AG08396 (cell line): ENCODE measurements around the gene UCN2.
"Not testable (repeated sequence)": the region's sequence is repeated elsewhere in the genome, so short reads cannot be mapped to it uniquely, and the experiment has no call there.

Experiments
- DNase-seq: peaks from one replicate; pipeline ENCODE4 v3.0.0; 2012; ENCODE audit warnings: low spot score, mixed read lengths

The UCN2 gene

DNA sequence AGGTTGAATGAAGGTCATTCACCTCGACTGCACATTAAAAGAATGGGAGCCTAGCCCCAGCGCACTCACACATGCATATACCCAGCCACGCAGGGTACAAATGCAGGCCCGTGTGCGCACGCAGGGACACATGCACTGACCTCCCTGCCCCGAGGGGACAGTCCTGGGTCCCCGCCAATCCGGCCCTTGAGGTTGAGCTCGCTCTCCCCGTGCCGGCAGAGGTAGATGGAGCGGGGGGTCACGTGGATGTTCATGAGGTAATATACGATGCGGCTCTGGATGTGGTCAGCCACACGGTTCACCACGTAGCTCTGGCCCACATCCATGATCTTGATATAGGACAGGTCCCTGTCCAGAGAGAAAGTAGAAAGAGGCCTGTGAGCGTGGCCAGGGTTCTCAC is 27.5 kb downstream of the UCN2 start:
- DNase-seq: no peak

DNA sequence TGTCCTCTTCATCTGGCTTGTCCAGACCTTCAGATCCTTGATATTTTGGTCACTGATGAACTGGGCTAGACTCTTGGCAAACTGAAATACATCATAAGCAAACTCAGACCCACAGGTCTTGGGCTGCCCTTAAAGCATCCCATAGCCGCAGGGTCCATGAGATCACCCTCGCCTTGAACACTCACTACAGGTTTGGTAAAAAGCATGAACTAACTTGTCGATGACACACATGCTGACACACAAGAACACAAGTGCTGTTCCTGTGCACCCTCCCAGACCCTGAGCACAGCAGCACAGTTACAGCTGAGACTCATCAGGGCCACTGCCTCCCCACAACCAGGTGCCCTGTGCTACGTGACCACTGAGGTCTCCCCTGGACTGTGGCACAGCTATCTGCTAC is 28.0 kb downstream of the UCN2 start:
- no peak for DNase-seq

DNA sequence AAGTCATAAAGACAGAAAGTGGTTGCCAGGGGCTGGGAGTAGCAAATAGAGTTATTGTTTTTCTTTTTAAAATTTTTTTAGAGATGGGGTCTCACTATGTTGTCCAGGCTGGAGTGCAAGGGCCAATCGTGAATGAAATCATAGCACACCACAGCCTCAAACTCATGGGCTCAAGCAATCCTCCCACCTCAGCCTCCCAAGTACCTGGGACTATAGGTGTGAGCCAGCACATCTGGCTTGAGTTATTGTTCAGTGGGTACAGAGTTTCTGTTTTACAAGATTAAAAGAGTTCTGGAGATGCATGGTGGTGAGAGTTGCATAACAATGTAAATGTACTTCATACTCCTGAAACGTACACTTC is 30.6 kb downstream of the UCN2 start:
- no peak for DNase-seq

DNA sequence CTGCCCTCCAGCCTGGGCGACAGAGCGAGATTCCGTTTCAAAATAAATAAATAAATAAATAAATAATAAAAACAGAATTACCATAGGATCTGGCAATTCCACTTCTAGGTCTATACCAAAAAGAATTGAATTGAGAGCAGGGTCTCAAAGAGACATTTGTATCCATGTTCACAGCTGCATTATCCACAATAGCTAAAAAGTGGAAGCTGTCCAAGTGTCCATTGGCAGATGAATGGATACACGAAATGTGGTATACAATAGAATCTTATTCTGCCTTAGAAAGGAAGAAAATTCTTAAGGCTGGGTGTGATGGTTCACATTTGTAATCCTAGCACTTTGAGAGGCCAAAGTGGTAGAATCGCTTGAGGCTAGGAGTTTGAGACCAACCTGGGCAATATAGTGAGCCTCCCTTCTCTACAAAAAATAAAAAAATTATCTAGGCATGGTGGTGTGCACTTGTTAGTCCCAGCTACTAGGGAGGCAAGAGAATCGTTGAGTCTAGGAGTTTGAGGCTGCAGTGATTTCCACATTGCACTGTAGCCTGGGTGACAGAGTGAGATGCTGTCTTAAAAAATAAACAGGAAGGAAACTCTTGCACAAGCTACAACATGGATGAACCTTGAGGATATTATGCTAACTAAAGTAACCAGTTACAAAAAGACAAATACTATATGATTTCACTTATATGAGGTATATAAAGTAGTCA is 31.2 kb downstream of the UCN2 start:
- DNase-seq: no peak

DNA sequence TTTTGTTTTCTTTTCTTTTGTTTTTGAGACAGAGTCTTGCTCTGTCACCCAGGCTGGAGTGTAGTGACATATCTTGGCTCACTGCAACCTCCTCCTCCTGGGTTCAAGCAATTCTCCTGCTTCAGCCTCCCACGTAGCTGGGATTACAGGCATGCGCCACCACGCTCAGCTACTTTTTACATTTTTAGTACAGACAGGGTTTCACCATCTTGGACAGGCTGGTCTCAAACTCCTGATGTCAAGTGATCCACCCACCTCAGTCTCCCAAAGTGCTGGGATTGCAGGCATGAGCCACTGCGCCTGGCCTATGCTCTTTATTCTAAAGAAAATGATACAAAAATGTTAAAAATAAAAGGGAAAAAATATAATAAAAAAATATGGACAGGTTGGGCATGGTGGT is 32.9 kb downstream of the UCN2 start:
- DNase-seq: not testable (repeated sequence)

DNA sequence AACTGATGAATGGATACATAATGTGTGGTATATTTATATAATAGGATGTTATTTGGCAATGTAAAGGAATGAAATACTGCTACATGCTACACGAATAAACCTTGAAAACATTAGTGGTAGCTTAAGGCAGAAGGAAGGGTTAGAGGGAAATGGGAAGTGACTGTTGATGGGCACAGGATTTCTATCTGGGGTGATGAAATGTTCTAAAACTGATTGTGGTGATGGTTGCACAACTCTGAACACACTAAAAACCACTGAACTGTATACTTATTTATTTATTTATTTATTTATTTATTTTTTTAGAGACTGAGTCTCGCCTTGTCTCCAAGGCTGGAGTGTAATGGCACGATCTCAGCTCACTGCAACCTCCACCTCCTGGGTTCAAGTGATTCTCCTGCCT is 34.8 kb downstream of the UCN2 start:
- DNase-seq: no peak

DNA sequence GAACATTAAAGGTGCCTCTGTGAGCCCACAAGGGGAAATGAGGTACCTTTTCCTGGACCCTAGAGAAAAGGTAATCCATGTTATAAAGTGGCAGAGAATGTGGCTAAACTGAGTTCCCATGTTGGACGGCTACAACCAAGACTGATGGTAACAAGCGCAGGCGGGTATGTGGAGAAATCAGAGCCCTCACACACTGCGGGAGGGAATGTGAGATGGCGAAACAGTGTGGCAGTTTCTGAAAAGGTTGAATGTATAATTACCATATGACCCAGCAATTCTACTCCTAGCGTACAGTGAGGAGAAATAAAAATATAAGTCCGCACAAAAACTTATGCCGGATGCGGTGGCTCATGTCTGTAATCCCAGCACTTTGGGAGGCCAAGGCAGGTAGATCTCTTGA is 35.5 kb downstream of the UCN2 start:
- DNase-seq: no peak

DNA sequence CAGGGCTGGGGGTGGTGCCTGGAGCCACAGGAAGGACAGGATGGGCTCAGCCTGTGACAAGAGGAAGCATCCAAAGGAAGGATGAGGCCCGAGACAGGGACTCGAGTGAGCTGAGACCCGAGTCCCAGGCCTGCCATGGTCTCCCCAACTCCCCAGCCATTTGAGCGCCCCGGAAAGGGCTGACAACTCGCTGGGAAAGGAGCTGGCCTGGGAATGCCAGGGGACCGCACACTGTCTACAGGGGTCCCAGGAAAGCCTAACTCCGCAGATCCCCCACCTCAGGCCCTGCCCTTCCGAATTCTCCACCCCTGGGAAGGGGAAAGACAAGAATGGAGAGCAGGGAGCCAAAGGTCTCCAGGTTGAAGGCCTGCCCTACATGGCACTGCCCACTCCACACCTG is 38.6 kb downstream of the UCN2 start:
- no peak for DNase-seq

DNA sequence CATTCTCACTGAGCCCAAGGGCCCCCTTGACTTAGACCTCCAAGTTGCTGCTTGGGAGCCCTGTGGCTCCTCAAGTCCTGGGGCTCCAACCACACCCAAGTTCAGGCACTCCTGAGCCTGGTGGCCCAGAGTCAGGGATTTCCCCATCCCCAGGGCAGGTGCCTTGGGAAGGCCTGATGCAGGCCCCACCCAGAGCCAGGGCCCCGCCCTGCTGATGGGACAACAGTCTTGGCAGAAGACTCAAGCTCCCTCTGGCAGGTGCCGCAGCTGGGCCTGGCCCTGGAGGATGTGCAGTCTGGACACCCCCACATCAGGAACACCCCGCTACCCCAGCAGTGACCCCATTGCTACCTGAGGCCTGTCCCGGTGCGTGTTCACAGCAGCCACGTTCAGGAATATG is 41.9 kb downstream of the UCN2 start:
- DNase-seq: no peak

DNA sequence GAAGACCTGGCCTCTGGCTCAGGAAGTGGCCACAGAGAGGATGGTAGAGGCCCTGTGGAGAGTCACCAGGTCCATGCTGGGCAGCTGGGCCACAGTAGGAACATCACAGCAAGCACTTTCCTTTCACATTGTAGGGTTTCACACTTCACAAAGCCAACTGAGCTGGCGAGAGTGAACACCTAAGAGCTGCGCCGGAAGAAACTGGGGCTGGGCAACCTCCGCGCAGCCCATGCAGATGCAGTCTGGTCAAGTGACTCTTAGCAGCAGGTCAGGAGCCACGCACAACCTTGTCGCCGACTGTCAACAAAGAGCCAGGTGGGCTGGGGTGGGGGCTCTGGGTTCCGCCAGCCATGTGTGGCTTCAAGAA is 44.3 kb downstream of the UCN2 start:
- no peak for DNase-seq

DNA sequence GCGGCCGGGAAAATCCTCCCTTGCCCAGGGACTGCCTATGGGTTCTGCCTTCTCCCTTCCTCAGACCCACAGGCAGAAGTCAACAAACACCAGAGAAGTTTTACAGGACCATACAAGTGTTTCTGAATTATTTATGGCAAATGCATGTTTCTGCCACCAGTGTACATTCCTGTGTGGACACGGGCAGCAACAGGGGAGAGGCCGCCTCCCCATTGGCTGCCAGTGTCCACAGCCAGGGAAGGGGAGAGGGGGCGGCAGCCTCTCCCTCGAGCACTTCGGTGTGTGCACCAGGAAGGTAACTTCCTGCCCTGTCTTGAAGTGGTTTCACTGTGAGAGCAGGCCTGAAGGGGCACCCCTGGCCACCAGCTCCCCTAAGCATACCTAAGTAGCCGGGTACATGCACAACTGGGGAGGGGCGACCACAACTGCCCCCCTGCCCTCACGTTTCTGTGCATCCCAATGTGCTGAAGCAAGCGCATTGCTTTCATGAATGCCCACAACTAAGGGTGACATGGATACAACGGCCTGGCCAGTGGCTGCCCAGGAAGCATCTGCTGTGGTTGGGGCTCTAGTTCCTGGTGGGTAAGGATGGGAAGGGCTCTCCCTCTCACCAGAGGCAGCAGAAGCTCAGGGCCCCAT is 44.8 kb downstream of the UCN2 start:
- no peak for DNase-seq

DNA sequence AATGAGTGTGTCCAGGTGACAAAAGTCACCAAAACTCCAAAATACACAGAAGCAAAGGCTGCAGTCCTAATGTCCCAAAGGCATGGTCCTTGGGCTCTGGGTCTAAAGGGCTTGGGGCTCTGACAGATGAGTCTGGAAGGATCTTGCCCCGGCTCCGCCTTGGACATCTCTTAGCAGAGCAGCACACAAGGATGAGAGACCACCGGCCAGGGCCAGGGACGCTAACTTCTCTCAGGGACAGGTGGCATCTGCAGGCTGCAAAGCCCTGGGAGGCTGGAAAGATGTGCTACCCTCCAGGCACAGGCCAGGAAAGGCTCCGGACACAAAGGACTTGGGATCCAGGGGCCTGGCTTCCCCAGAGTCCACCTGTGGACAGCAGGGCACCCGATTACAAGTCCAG is 45.5 kb downstream of the UCN2 start:
- DNase-seq: no peak

DNA sequence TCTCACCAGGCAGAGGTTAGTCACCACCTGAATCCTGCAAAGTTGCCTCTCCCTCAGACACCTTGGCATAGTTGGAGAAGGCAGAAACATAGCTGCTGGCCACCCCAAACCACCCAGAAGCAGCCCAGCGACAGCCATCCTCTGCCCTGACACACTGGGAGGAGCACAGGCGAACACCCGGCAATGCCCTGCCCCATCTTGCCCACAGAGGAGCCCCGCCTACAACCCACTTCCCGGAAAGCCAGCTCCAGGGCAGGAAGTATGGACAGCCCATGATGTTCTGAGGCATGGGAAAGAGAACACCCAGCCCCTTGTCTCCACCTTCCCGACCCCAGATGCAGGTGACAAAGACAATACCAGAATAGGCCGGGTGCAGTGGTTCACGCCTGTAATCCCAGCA is 47.0 kb downstream of the UCN2 start:
- no peak for DNase-seq

DNA sequence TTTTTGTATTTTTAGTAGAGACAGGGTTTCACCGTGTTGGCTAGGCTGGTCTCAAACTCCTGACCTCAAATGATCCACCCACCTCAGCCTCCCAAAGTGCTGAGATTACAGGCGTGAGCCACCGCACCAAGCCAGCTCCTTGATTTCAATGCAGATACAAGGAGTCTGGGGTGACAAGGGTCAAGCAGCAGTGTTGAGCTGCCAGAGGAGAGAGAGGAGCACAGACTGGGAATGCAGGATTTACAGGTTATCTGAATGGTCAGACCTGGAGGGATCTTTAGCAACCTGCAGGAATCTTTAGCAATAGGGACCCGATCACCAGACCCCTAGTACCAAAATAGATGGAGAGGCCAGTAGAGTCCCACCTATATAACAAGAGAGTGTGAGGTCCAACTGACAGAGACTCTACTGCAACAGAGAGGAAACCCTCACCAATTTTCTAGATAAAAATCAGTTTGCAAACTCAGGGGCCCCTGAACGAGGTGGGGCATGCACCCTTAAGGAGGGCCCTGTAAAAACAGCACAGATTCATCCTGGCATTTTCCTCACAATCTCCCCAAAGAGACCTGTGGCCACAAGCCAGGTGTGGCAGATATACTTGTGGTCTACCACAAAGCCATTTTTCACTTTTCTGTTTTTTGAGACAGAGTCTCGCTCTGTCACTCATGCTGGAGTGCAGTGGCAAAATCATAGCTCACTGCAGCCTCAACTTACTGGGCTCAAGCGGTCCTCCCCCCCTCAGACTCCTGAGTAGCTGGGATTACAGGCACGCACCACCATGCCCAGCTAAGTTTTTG is 49.0 kb downstream of the UCN2 start:
- no peak for DNase-seq
